GM12878 (cell line): Measurements from ENCODE around the gene GID8. TPM values are rescaled to one million over a fixed set of nuclear protein-coding genes. Genes with fewer than 3 reads are reported as not detected.

Source experiments
- ATAC-seq: fragments of 200-7000 bp; cut with Tn5 transposase; 3 replicates; pipeline ENCODE4 v1.9.1; 2020; ENCODE audit warnings: mild to moderate bottlenecking, moderate library complexity
- BruUV-seq: library from RNA; stranded (reverse); fragments of 400-500 nt; replicated peaks from 2 replicates; lab custom pipeline; 2021; lab: Mats Ljungman, UMichigan
- CTCF ChIA-PET: fragments of 300-600 bp; sonication (Branson Sonifier 250); formaldehyde crosslinking; extraction: SDS; loops from one replicate; lab custom pipeline; 2021; ENCODE audit warnings: inconsistent platforms; lab: Yijun Ruan, JAX
- POLR2A ChIA-PET: fragments of 350-600 bp; formaldehyde crosslinking; extraction: SDS; loops from one replicate; lab custom pipeline; 2021; ENCODE audit warnings: inconsistent platforms; lab: Charles Lee
- RAD21 ChIA-PET: fragments of 300-600 bp; sonication (Branson Sonifier 250); formaldehyde crosslinking; loops from one replicate; lab custom pipeline; 2023; ENCODE audit warnings: antibody characterized with exemption; ENCODE audit not compliant: unreplicated experiment; lab: Charles Lee
- SMC1A ChIA-PET: fragments of 300-600 bp; sonication (Branson Sonifier 250); formaldehyde crosslinking; loops from one replicate; lab custom pipeline; 2023; ENCODE audit not compliant: unreplicated experiment, uncharacterized antibody; lab: Charles Lee
- DNase-seq: peaks from one replicate; pipeline ENCODE4 v3.0.0-alpha.2; 2011; ENCODE audit warnings: low read depth, low spot score
- FAIRE-seq: peaks from 3 replicates; lab custom pipeline; 2011; peaks lifted over from hg19 to GRCh38; lab: Jason Lieb, UNC
- H2AFZ ChIP-seq: 2 replicates; pipeline ENCODE4 v1.6.0; 2011; ENCODE audit warnings: low read depth, low read length, control low read depth; ENCODE audit not compliant: control insufficient read depth
- H3K27ac ChIP-seq: 2 replicates; pipeline ENCODE4 v1.5.1; 2011; ENCODE audit warnings: control low read depth; ENCODE audit not compliant: control insufficient read depth, insufficient read depth
- H3K27me3 ChIP-seq, 2 experiments: replicated peaks in 1 of 2; 2 replicates each; pipeline versions ENCODE4 v1.6.0 to v1.6.1; 2011; ENCODE audit warnings: low read length in 1 of 2; ENCODE audit not compliant: control insufficient read depth in 2 of 2, insufficient read depth in 2 of 2
- H3K36me3 ChIP-seq, 2 experiments: 2 replicates each; pipeline ENCODE4 v1.5.1; 2011; ENCODE audit warnings: low read length in 1 of 2; ENCODE audit not compliant: control insufficient read depth in 2 of 2, insufficient read depth in 2 of 2
- H3K4me1 ChIP-seq: 2 replicates; pipeline ENCODE4 v1.6.1; 2011; ENCODE audit warnings: mild to moderate bottlenecking, low read length, moderate library complexity, mixed read lengths; ENCODE audit not compliant: control insufficient read depth, insufficient read depth
- H3K4me2 ChIP-seq: 2 replicates; pipeline ENCODE4 v1.6.0; 2011; ENCODE audit warnings: control low read depth; ENCODE audit not compliant: control insufficient read depth, insufficient read depth
- H3K4me3 ChIP-seq: fragments of 200-600 bp; sonication (generic); 2 replicates; pipeline ENCODE4 v1.5.1; 2016
- H3K79me2 ChIP-seq: 2 replicates; pipeline ENCODE4 v1.6.0; 2011; ENCODE audit warnings: low read length; ENCODE audit not compliant: control insufficient read depth, insufficient read depth
- H3K9ac ChIP-seq: 2 replicates; pipeline ENCODE4 v1.8.0; 2011; ENCODE audit warnings: low read length, control low read depth, mixed read lengths; ENCODE audit not compliant: control insufficient read depth, insufficient read depth
- H3K9me3 ChIP-seq: replicated peaks from 3 replicates; pipeline ENCODE4 v1.5.1; 2011; ENCODE audit warnings: mild to moderate bottlenecking, low read length; ENCODE audit not compliant: control insufficient read depth, insufficient read depth
- H4K20me1 ChIP-seq: 2 replicates; pipeline ENCODE4 v1.6.0; 2011; ENCODE audit not compliant: control insufficient read depth, insufficient read depth
- BACH1 ChIP-seq: fragments of 450-650 bp; IDR thresholded peaks from 2 replicates; pipeline ENCODE4 v1.6.1; 2017; ENCODE audit warnings: mild to moderate bottlenecking, borderline replicate concordance
- BCL11A ChIP-seq: IDR thresholded peaks from 2 replicates; pipeline ENCODE4 v1.6.1; 2011; ENCODE audit warnings: low read depth, low read length
- CREM ChIP-seq: IDR thresholded peaks from 2 replicates; pipeline ENCODE4 v1.6.1; 2014; ENCODE audit warnings: antibody characterized with exemption, low read depth
- GATAD2B ChIP-seq: fragments of 450-650 bp; conservative IDR thresholded peaks from 2 replicates; pipeline ENCODE4 v1.6.1; 2017; ENCODE audit warnings: low read depth, mild to moderate bottlenecking, moderate library complexity
- MTA2 ChIP-seq: fragments of 450-650 bp; IDR thresholded peaks from 2 replicates; pipeline ENCODE4 v1.6.1; 2016; ENCODE audit warnings: low read depth, mild to moderate bottlenecking, moderate library complexity
- MXI1 ChIP-seq: fragments of 150-350 bp; IDR thresholded peaks from 2 replicates; pipeline ENCODE4 v1.6.1; 2011; ENCODE audit warnings: low read depth, mild to moderate bottlenecking, inconsistent platforms, low read length, improper control_type of control experiment
- NR2F1 ChIP-seq: fragments of 450-650 bp; conservative IDR thresholded peaks from 2 replicates; pipeline ENCODE4 v1.6.1; 2017; ENCODE audit warnings: mild to moderate bottlenecking
- PBX3 ChIP-seq: IDR thresholded peaks from 2 replicates; pipeline ENCODE4 v1.6.1; 2011; ENCODE audit warnings: mild to moderate bottlenecking, low read depth, low read length, moderate library complexity; ENCODE audit not compliant: insufficient replicate concordance
- POLR2AphosphoS2 ChIP-seq: IDR thresholded peaks from 2 replicates; pipeline ENCODE4 v1.6.1; 2011; ENCODE audit warnings: low read depth, mild to moderate bottlenecking, low read length, improper control_type of control experiment, moderate library complexity
- POLR2AphosphoS5 ChIP-seq: IDR thresholded peaks from 2 replicates; pipeline ENCODE4 v1.6.1; 2011; ENCODE audit warnings: mild to moderate bottlenecking, low read length, inconsistent platforms
- POU2F2 ChIP-seq: IDR thresholded peaks from 3 replicates; pipeline ENCODE4 v1.6.1; 2011; ENCODE audit warnings: low read depth, mild to moderate bottlenecking, low read length, borderline replicate concordance
- RELA ChIP-seq: fragments of 450-650 bp; IDR thresholded peaks from 2 replicates; pipeline ENCODE4 v1.8.0; 2014; ENCODE audit warnings: borderline replicate concordance; ENCODE audit not compliant: partially characterized antibody
- SMARCA5 ChIP-seq: fragments of 450-650 bp; IDR thresholded peaks from 2 replicates; pipeline ENCODE4 v1.6.1; 2017; ENCODE audit warnings: mild to moderate bottlenecking
- TCF3 ChIP-seq: IDR thresholded peaks from 2 replicates; pipeline ENCODE4 v1.6.1; 2012; ENCODE audit warnings: low read depth, mild to moderate bottlenecking, low read length, borderline replicate concordance; ENCODE audit not compliant: insufficient read depth
- WGBS: methylation state at CpG from one replicate; pipeline ENCODE4 v1.1.6; 2016; ENCODE audit warnings: low lambda C conversion rate; ENCODE audit not compliant: insufficient replicate concordance, insufficient coverage; ENCODE audit errors: missing lambda C conversion rate; 5-methylcytosine and 5-hydroxymethylcytosine counted together
- in situ Hi-C: fragments of 300-500 bp; cut with MboI; formaldehyde crosslinking; loops from 9 replicates; pipeline ENCODE4 v1.14.3; 2018; ENCODE audit warnings: mixed read lengths
- intact Hi-C: fragments of 100-400 bp; cut with micrococcal nuclease; formaldehyde crosslinking; loops from one replicate; pipeline ENCODE4 v1.14.2; 2022; ENCODE audit not compliant: unreplicated experiment
- polyA plus RNA-seq, 11 experiments: library from polyadenylated mRNA; depleted of rRNA in 4 of 11; unstranded in 6 of 11; stranded (reverse) in 5 of 11; fragments of >200 nt; fragmentation: Nextera tagmentation in 4 of 11; fragmentation: Illumina TruSeq in 1 of 11; extraction: Ambion mirVana in 4 of 11; extraction: Trizol in 1 of 11; gene quantifications; 1 replicate in 1 of 11; 2 replicates in 10 of 11; pipeline versions ENCODE4 v1.2.1 to v1.2.3, GENCODE V29; 2011 to 2016; ENCODE audit warnings: inconsistent platforms in 2 of 11, missing spikeins in 2 of 11, low read depth in 1 of 11
- total RNA-seq, 4 experiments: library from RNA; depleted of rRNA in 3 of 4; stranded (reverse); fragments of >200 nt in 3 of 4; fragmentation: Illumina TruSeq in 1 of 4; extraction: Trizol in 1 of 4; gene quantifications; 2 replicates each; pipeline versions ENCODE4 v1.2.1 to v1.2.3, GENCODE V29; 2013 to 2021
- TF ChIP-seq, protein P1 (sequence below), 3 experiments: IDR thresholded peaks in 2 of 3; conservative IDR thresholded peaks in 1 of 3; 2 replicates each; pipeline ENCODE4 v1.5.1; 2011; ENCODE audit warnings: low read depth in 3 of 3, low read length in 3 of 3, mild to moderate bottlenecking in 3 of 3, control low read depth in 2 of 3, moderate library complexity in 2 of 3, inconsistent platforms in 1 of 3, mixed read lengths in 1 of 3; ENCODE audit not compliant: control insufficient read depth in 2 of 3, insufficient read depth in 1 of 3; ENCODE audit errors: extremely low read depth in 1 of 3
- TF ChIP-seq, protein P2 (sequence below): fragments of 450-650 bp; IDR thresholded peaks from 2 replicates; pipeline ENCODE4 v1.6.1; 2016; ENCODE audit warnings: mild to moderate bottlenecking
- TF ChIP-seq, protein P3 (sequence below): fragments of 150-350 bp; IDR thresholded peaks from 2 replicates; pipeline ENCODE4 v1.6.1; 2014; ENCODE audit warnings: mild to moderate bottlenecking, low read depth, low read length

The GID8 gene
- total and polyA plus RNA-seq, 10 of the 15 experiments (the other 5 are each of a cell fraction or from before 2014, with no cell fraction given), result 12.0 to 33.8 (median 22.2) TPM

DNA sequence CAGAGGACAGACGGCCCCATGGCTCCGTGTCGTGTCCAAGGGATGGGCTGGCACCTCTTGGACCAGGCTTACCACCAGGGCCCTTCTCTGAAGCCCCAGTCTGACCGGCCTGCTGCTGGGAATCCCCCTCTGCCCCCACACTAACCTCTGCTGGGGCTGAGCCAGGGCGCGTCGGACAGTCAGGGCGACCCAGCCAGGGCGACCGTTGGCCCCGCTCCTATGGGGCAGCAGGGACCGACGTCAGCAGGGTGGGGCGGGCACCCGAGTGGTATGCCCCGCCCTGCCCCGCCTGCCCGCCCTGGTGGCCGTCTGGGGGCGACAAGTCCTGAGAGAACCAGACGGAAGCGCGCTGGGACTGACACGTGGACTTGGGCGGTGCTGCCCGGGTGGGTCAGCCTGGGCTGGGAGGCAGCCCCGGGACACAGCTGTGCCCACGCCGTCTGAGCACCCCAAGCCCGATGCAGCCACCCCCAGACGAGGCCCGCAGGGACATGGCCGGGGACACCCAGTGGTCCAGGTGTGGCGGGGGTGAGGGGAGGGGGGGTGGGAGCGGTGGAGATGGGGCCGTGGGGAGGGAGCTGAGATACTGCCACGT lies 14.5 kb downstream of the GID8 start, which contains the start of gene SLC17A9:
TSS of gene SLC17A9 (plus strand) at position 337 of the 595 bp plus-strand sequence. CDS start at position 459, 122 bp downstream.
- Histone ChIP-seq H3K9me3 (peaks cover 3% of the 10 kb centered on the region; the same call in 2 of the 3 replicates), H3K36me3 (peaks cover 6 to 18% of the 10 kb centered on the region in 2 experiments; a peak in 3 of 4 replicates), H3K79me2 (peaks cover 37% of the 10 kb centered on the region), H3K9ac (peak within 1 kb of the TSS; percentile 93), H2AFZ (peak within 1 kb of the TSS; percentile 89), H3K4me2 (peak within 1 kb of the TSS; percentile 100), H3K4me1 (peaks cover 12% of the 10 kb centered on the region), H3K4me3 (peak within 1 kb of the TSS; percentile 98), H4K20me1 (no peaks in the 10 kb centered on the region), H3K27ac (peak within 1 kb of the TSS; percentile 94), H3K27me3 (no peaks in the 10 kb centered on the region)
- FAIRE-seq (peak; percentile 18), ATAC-seq (peak; percentile 80), DNase-seq (peak; percentile 37)
- no TSS peak for BruUV-seq
- ChIA-PET CTCF (interaction anchor here (0.7 to 3.5 kb wide), 10 partner anchors 11 to 59 kb away, joined by 3 to 27 read pairs (median 7); no protein-coding TSS in a partner anchor), SMC1A (interaction anchor here (1.3 to 3.5 kb wide), 7 partner anchors 14 to 59 kb away, joined by 3 to 23 read pairs (median 17); partner anchors contain the start of gene GID8), POLR2A (interaction anchor here (1.2 to 2.7 kb wide), 7 partner anchors 14 to 59 kb away, joined by 3 to 27 read pairs (median 7); partner anchors contain the start of genes DIDO1 and GID8), RAD21 (interaction anchor here (1.0 to 3.1 kb wide), 8 partner anchors 15 to 60 kb away, joined by 3 to 30 read pairs (median 16); partner anchors contain the start of gene GID8)
- under 1% methylated on average over 21 of the region's 37 CpGs for whole genome bisulfite sequencing
- in situ Hi-C loops, result no loop called here
- intact Hi-C loops, result loop anchor here (2.0 to 5.0 kb wide), 2 partner anchors 14 to 50 kb away; partner anchors contain the start of gene GID8
- TF ChIP-seq PBX3 (peak; percentile 15), NR2F1 (peak; percentile 81), POLR2AphosphoS5 (peak; percentile 67), MTA2 (peak; percentile 14; the same call in 1 of the 2 replicates), CREM (peak; percentile 58; the same call in 1 of the 2 replicates), TCF3 (peak; percentile 32; the same call in 1 of the 2 replicates), GATAD2B (peak; percentile 60), MXI1 (peak; percentile 91; the same call in 1 of the 2 replicates), POU2F2 (0 out of 3 replicates have a peak, but pooled peaks have one; percentile 30), RELA (peak; percentile 29), POLR2AphosphoS2 (peak; percentile 35; the same call in 1 of the 2 replicates), BCL11A (no peak), SMARCA5 (0 out of 2 replicates have a peak, but pooled peaks have one; percentile 58), BACH1 (no peak)
- TF ChIP-seq, protein P1, sequence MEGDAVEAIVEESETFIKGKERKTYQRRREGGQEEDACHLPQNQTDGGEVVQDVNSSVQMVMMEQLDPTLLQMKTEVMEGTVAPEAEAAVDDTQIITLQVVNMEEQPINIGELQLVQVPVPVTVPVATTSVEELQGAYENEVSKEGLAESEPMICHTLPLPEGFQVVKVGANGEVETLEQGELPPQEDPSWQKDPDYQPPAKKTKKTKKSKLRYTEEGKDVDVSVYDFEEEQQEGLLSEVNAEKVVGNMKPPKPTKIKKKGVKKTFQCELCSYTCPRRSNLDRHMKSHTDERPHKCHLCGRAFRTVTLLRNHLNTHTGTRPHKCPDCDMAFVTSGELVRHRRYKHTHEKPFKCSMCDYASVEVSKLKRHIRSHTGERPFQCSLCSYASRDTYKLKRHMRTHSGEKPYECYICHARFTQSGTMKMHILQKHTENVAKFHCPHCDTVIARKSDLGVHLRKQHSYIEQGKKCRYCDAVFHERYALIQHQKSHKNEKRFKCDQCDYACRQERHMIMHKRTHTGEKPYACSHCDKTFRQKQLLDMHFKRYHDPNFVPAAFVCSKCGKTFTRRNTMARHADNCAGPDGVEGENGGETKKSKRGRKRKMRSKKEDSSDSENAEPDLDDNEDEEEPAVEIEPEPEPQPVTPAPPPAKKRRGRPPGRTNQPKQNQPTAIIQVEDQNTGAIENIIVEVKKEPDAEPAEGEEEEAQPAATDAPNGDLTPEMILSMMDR (IDR thresholded peaks at IDR 0.05 in 2 of 3, conservative IDR thresholded peaks at IDR 0.05 in 1 of 3; ENCODE audit: control insufficient read depth in 2 of 3, extremely low read depth in 1 of 3, insufficient read depth in 1 of 3, low read depth in 3 of 3, low read length in 3 of 3), result peak; percentile 9 to 24 (median 15); a peak in 2 of 6 replicates
- TF ChIP-seq, protein P2, sequence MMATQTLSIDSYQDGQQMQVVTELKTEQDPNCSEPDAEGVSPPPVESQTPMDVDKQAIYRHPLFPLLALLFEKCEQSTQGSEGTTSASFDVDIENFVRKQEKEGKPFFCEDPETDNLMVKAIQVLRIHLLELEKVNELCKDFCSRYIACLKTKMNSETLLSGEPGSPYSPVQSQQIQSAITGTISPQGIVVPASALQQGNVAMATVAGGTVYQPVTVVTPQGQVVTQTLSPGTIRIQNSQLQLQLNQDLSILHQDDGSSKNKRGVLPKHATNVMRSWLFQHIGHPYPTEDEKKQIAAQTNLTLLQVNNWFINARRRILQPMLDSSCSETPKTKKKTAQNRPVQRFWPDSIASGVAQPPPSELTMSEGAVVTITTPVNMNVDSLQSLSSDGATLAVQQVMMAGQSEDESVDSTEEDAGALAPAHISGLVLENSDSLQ, result peak; percentile 28; the same call in 1 of the 2 replicates
- TF ChIP-seq, protein P3, sequence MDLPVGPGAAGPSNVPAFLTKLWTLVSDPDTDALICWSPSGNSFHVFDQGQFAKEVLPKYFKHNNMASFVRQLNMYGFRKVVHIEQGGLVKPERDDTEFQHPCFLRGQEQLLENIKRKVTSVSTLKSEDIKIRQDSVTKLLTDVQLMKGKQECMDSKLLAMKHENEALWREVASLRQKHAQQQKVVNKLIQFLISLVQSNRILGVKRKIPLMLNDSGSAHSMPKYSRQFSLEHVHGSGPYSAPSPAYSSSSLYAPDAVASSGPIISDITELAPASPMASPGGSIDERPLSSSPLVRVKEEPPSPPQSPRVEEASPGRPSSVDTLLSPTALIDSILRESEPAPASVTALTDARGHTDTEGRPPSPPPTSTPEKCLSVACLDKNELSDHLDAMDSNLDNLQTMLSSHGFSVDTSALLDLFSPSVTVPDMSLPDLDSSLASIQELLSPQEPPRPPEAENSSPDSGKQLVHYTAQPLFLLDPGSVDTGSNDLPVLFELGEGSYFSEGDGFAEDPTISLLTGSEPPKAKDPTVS, result no peak
